ENCODE data around the gene ZNF512B. TPM values are rescaled to one million over a fixed set of nuclear protein-coding genes. Genes with fewer than 3 reads are reported as not detected.

ZNF512B gene
- total and polyA plus RNA-seq, 2 donors (not counting 3 experiments of a cell fraction or from before 2014, with no cell fraction given): 8.7 to 30.0 TPM

DNA sequence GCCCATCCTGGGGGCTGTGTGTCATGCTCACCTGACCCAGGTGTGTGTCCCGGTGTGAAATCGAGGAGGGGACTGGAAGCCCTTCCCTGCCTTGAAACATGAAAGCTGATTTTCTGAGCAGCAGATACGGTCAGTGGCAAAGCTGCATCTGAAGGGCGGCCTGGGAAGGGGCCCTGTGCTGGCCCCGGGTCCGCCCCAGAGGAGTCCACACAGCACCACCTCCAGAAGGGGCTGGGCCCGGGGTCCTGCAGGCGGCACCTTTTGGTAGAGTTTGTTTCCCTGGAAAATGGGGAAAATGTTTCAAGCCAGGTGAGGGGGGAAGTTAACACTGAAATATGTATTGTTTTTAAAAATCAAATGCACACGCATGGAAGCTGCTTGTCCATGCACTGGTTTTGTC is 34.3 kb downstream of the ZNF512B start:
- Histone ChIP-seq H3K4me3 (replicated peaks in 1 of 3; ENCODE audit: insufficient read depth in 1 of 3, low read depth in 1 of 3, low read length in 3 of 3) (no peak overlapping the region), H3K4me2 (ENCODE audit: insufficient read depth, low read length) (no peak overlapping the region), H4K20me1 (replicated peaks; ENCODE audit: control insufficient read depth, extremely low read depth, insufficient read depth, low read length) (peaks cover 3% of the 10 kb centered on the region), H3K4me1 (ENCODE audit: control insufficient read depth, extremely low read depth, insufficient read depth, low read length) (no peaks in the 10 kb centered on the region), H3K79me2 (ENCODE audit: control insufficient read depth, insufficient read depth, low read length) (peaks cover 32% of the 10 kb centered on the region), H3K36me3 (ENCODE audit: control insufficient read depth in 2 of 2, extremely low read depth in 1 of 2, insufficient read depth in 2 of 2, low read length in 2 of 2) (peaks cover 3 to 42% of the 10 kb centered on the region in 2 experiments), H3K9me3 (replicated peaks; ENCODE audit: control insufficient read depth, insufficient read depth, low read length) (no peaks in the 10 kb centered on the region), H3K9ac (replicated peaks; ENCODE audit: extremely low read depth, insufficient read depth, low read length) (no peak overlapping the region), H2AFZ (ENCODE audit: low read depth, low read length) (no peak overlapping the region), H3K9me1 (replicated peaks; ENCODE audit: control insufficient read depth, extremely low read depth, insufficient read depth, low read length) (no peaks in the 10 kb centered on the region), H3K27ac (ENCODE audit: insufficient read depth, low read depth, low read length) (no peak overlapping the region), H3K27me3 (ENCODE audit: control insufficient read depth in 2 of 2, insufficient read depth in 2 of 2, low read length in 2 of 2) (no peaks in the 10 kb centered on the region)
- intact Hi-C loops (cut with micrococcal nuclease): no loop called here
- TF ChIP-seq CTCF (IDR thresholded peaks at IDR 0.05; ENCODE audit: extremely low read depth in 1 of 2, insufficient read depth in 1 of 2, low read depth in 1 of 2, low read length in 2 of 2): no peak
- TF ChIP-seq MYC (IDR thresholded peaks at IDR 0.05; ENCODE audit: low read depth, low read length): no peak
- no peak for TF ChIP-seq POLR2A (IDR thresholded peaks at IDR 0.05; ENCODE audit: low read depth, low read length)
- TF ChIP-seq JUN (IDR thresholded peaks at IDR 0.05; ENCODE audit: borderline replicate concordance, insufficient read depth, insufficient read length, low read depth): no peak
- no peak for TF ChIP-seq POLR2AphosphoS5 (IDR thresholded peaks at IDR 0.05; ENCODE audit: insufficient read depth, low read depth, low read length)
- no peak for TF ChIP-seq EZH2 (IDR thresholded peaks at IDR 0.05; ENCODE audit: borderline replicate concordance, low read depth, low read length, severe bottlenecking)
- no peak for TF ChIP-seq FOS (IDR thresholded peaks at IDR 0.05; ENCODE audit: borderline replicate concordance, insufficient read depth, low read length)
- TF ChIP-seq GATA2 (IDR thresholded peaks at IDR 0.05; ENCODE audit: insufficient read depth, insufficient read length, low read depth, low read length): no peak
- no peak for TF ChIP-seq MAX (IDR thresholded peaks at IDR 0.05; ENCODE audit: insufficient read depth, insufficient read length)
- dilution Hi-C loops (cut with MboI; ENCODE audit: extremely low pct_ligation_motif_present, low sequenced_read_pairs): no loop called here
- BruUV-seq (replicated peaks): no TSS peak
- no peak for DNase-seq (ENCODE audit: low read depth, low spot score)
- no peak for FAIRE-seq
- ChIA-PET CTCF (interaction anchor here (1.3 kb wide), 1 partner anchor 21 kb away, joined by 3 read pairs; the partner anchor contains the start of gene UCKL1), POLR2A (no interaction called here)

All from endothelial cell of umbilical vein (primary cell).